Measurements from ENCODE around the gene FXYD4. TPM values are rescaled to one million over a fixed set of nuclear protein-coding genes. Genes with fewer than 3 reads are reported as not detected.

FXYD4 gene
- total and polyA plus RNA-seq, 4 donors = 0.65 to 3.9 (median 2.9) TPM; not detected in 1

DNA sequence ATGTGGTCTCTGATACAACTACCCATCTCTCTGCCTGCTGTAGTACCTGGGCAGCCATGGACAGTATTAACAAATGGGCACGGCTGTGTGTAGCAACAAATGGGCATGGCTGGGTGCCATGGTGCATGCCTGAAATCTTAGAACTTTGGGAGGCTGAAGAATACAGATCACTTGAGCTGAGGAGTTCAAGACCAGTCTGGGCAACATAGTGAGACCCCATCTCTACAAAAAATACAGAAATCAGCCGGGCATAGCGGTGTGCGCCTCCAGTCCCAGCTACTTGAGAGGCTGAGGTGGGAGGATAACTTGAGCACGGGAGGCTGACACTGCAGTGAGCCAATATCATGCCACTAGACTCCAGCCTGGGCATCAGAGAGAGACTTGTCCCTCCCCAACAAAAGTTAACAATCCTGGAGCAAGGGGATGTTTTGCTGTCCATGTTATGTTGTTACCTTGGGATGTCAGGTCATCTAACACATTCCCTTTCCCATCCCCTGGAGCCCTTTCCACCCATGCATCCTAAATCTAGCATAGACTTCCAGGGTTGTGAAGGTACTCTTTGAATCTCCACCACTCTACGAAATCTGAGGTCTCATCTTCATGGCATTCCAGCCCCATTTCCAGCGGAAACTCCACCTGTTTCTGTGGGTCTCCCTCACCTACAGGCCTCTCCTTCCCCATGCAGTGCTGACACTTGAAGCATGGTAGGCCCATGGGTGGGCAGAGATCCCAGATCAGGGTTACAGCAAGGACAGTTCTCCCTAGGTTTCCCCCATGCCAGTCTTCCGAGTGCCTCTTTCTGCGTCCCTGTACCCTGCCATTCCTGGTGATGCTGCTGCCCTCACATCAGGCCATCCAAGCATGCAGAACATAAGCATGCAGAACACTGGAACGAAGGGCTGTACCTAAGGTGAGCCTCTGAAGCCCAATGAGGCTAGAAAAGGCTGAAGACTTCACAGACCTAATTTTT is 13.1 kb downstream of the FXYD4 start:
- H3K9ac ChIP-seq (ENCODE audit: insufficient read depth in 1 of 2, low read length in 2 of 2) = no peak overlapping the region
- H3K9me3 ChIP-seq (ENCODE audit: control insufficient read depth in 4 of 4, insufficient read depth in 3 of 4, low read length in 3 of 4) = no peaks in the 10 kb centered on the region
- 87 to 89% methylated on average over 10 of the region's 10 CpGs for WGBS, 2 donors
- H3K27ac ChIP-seq (ENCODE audit: low read depth in 1 of 2, low read length in 1 of 2) = no peak overlapping the region
- H3K4me3 ChIP-seq = no peak overlapping the region
- TF ChIP-seq, protein P1, sequence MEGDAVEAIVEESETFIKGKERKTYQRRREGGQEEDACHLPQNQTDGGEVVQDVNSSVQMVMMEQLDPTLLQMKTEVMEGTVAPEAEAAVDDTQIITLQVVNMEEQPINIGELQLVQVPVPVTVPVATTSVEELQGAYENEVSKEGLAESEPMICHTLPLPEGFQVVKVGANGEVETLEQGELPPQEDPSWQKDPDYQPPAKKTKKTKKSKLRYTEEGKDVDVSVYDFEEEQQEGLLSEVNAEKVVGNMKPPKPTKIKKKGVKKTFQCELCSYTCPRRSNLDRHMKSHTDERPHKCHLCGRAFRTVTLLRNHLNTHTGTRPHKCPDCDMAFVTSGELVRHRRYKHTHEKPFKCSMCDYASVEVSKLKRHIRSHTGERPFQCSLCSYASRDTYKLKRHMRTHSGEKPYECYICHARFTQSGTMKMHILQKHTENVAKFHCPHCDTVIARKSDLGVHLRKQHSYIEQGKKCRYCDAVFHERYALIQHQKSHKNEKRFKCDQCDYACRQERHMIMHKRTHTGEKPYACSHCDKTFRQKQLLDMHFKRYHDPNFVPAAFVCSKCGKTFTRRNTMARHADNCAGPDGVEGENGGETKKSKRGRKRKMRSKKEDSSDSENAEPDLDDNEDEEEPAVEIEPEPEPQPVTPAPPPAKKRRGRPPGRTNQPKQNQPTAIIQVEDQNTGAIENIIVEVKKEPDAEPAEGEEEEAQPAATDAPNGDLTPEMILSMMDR (IDR thresholded peaks at IDR 0.05; ENCODE audit: control extremely low read depth, extremely low read depth) = no peak
- DNase-seq (no peak), ATAC-seq (ENCODE audit: insufficient read depth, low FRiP score) (no peak)
- H3K36me3 ChIP-seq (ENCODE audit: control insufficient read depth in 4 of 4, insufficient read depth in 4 of 4, low read length in 4 of 4) = peaks cover 12 to 22% (median 17%) of the 10 kb centered on the region in 4 donors
- peaks cover 0 to 4% (median 0%) of the 10 kb centered on the region in 5 donors for H3K4me1 ChIP-seq (ENCODE audit: control insufficient read depth in 5 of 5, insufficient read depth in 5 of 5, low read length in 5 of 5)
- H3K27me3 ChIP-seq (ENCODE audit: control insufficient read depth in 3 of 3, insufficient read depth in 3 of 3, low read length in 2 of 3) = no peaks in the 10 kb centered on the region

DNA sequence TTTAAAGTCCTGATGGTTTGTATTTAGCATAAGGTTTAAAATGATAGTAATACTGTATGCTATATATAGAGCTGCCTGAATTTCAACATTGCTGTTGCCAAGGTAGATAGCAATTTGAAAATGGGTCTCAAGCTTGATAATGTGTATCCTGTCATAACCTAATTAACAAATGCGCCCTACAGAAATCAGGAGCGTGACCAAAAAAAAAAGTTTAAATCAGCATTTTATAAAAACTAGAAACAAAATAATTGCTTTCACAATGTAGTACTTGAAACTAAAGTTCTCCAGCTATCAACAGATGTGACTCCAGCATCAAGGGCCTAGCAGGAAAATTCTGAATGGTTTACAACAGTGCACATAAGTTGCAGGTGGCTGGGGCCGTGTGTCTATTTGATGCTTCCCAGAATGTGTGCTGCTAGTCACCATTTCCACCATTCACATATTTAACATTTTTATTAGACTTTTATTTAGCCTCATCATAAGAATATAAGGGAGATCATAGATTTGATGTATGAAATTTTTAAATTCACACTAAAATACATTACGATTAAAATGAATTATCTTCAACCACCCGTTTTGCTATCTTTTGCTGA is 14.1 kb downstream of the FXYD4 start:
- Histone ChIP-seq H3K27ac (ENCODE audit: low read depth in 1 of 2, low read length in 1 of 2) (no peak overlapping the region), H3K9ac (ENCODE audit: insufficient read depth in 1 of 2, low read length in 2 of 2) (no peak overlapping the region), H3K9me3 (ENCODE audit: control insufficient read depth in 4 of 4, insufficient read depth in 3 of 4, low read length in 3 of 4) (no peaks in the 10 kb centered on the region), H3K36me3 (ENCODE audit: control insufficient read depth in 4 of 4, insufficient read depth in 4 of 4, low read length in 4 of 4) (peaks cover 13 to 30% (median 23%) of the 10 kb centered on the region in 4 donors), H3K4me3 (no peak overlapping the region), H3K4me1 (ENCODE audit: control insufficient read depth in 5 of 5, insufficient read depth in 5 of 5, low read length in 5 of 5) (peaks cover 0 to 4% (median 0%) of the 10 kb centered on the region in 5 donors), H3K27me3 (ENCODE audit: control insufficient read depth in 3 of 3, insufficient read depth in 3 of 3, low read length in 2 of 3) (no peaks in the 10 kb centered on the region)
- WGBS, 2 donors = 84 to 87% methylated on average over 5 of the region's 5 CpGs
- TF ChIP-seq, protein P1 (IDR thresholded peaks at IDR 0.05; ENCODE audit: control extremely low read depth, extremely low read depth) = no peak
- ATAC-seq (ENCODE audit: insufficient read depth, low FRiP score) (no peak), DNase-seq (no peak)

DNA sequence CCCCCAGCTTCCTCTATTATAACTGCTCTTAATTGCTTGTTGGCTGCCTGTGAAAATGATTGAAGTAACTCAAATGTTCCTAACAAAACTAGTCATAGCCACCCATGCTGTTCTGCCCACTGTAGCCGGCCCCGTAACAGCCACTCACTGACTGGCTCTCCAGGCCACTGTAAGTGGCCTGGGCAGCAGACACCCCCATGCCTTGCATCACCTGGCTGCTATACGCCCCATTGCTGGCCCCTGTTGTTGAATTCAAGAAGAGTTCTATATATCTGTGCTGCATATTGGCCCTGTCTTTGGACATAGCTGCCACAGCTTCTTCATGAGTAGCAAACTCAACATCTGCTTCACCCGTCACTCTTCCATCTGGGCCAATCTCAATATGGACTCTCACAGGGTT is 15.1 kb downstream of the FXYD4 start:
- ATAC-seq (ENCODE audit: insufficient read depth, low FRiP score) = no peak
- Histone ChIP-seq H3K9ac (ENCODE audit: insufficient read depth in 1 of 2, low read length in 2 of 2) (no peak overlapping the region), H3K4me3 (no peak overlapping the region), H3K9me3 (ENCODE audit: control insufficient read depth in 4 of 4, insufficient read depth in 3 of 4, low read length in 3 of 4) (no peaks in the 10 kb centered on the region), H3K27ac (ENCODE audit: low read depth in 1 of 2, low read length in 1 of 2) (no peak overlapping the region), H3K27me3 (ENCODE audit: control insufficient read depth in 3 of 3, insufficient read depth in 3 of 3, low read length in 2 of 3) (no peaks in the 10 kb centered on the region), H3K4me1 (ENCODE audit: control insufficient read depth in 5 of 5, insufficient read depth in 5 of 5, low read length in 5 of 5) (peaks cover 0 to 4% (median 0%) of the 10 kb centered on the region in 5 donors), H3K36me3 (ENCODE audit: control insufficient read depth in 4 of 4, insufficient read depth in 4 of 4, low read length in 4 of 4) (peaks cover 17 to 37% (median 27%) of the 10 kb centered on the region in 4 donors)
- WGBS, 2 donors = 88 to 91% methylated on average over 4 of the region's 4 CpGs
- TF ChIP-seq, protein P1 (IDR thresholded peaks at IDR 0.05; ENCODE audit: control extremely low read depth, extremely low read depth) = no peak
- no peak for DNase-seq

All from lung (tissue), 12 donors.